Parathyroid adenoma (tissue), 2 donors: ENCODE measurements around the gene CELF3.

Source experiments
- H2AFZ ChIP-seq: fragments of 300-600 bp; sonication (generic); one replicate; pipeline ENCODE4 v1.7.0; 2017; ENCODE audit warnings: antibody characterized with exemption, mild to moderate bottlenecking
- H3K27ac ChIP-seq: fragments of 300-600 bp; sonication (generic); one replicate; pipeline ENCODE4 v1.7.0; 2017
- H3K27me3 ChIP-seq: fragments of 300-600 bp; sonication (generic); one replicate; pipeline ENCODE4 v1.7.0; 2017; ENCODE audit warnings: low read length; ENCODE audit not compliant: control insufficient read depth, insufficient read depth
- H3K36me3 ChIP-seq: fragments of 300-600 bp; sonication (generic); one replicate; pipeline ENCODE4 v1.7.0; 2017; ENCODE audit warnings: low read length; ENCODE audit not compliant: control insufficient read depth, insufficient read depth
- H3K4me1 ChIP-seq: fragments of 300-600 bp; sonication (generic); one replicate; pipeline ENCODE4 v1.7.0; 2017; ENCODE audit warnings: control low read depth
- H3K4me2 ChIP-seq: fragments of 300-600 bp; sonication (generic); one replicate; pipeline ENCODE4 v1.7.0; 2017; ENCODE audit warnings: low read length
- H3K4me3 ChIP-seq: fragments of 300-600 bp; sonication (generic); one replicate; pipeline ENCODE4 v1.7.0; 2017; ENCODE audit warnings: low read depth, low read length
- H3K79me2 ChIP-seq: fragments of 300-600 bp; sonication (generic); one replicate; pipeline ENCODE4 v1.7.0; 2017; ENCODE audit warnings: control low read depth
- H3K9ac ChIP-seq: fragments of 300-600 bp; sonication (generic); one replicate; pipeline ENCODE4 v1.7.0; 2017; ENCODE audit warnings: mild to moderate bottlenecking
- H3K9me3 ChIP-seq: fragments of 300-600 bp; sonication (generic); one replicate; pipeline ENCODE4 v1.7.0; 2017; ENCODE audit warnings: low read length; ENCODE audit not compliant: control insufficient read depth
- CTCF ChIP-seq: fragments of 300-600 bp; sonication (generic); IDR thresholded peaks from one replicate; pipeline ENCODE4 v1.7.0; 2017; ENCODE audit warnings: antibody characterized with exemption, mild to moderate bottlenecking
- donor health status: primary hyperparathyroidism.

The CELF3 gene

DNA sequence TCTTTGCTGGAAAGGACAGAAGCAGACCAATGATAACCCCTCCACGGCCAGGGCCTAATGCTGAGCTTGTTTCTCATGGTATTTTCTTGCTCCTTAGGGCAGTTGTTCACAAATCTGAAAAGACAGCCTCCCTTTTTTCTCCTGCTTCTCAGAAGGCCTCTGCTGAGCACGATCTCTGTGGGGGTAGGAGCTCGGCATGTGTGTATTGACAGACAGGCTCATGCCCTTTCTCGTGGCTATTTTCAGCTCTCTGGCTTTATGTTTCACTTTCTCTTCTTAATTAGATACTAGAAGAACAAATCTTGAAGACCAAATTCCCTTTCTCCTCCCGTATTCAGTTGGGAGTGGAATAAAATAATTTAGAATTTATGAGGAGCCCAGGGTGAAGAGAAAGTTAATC, 4.0 kb upstream of the CELF3 start:
- peak overlapping the region; percentile 58 for H3K27ac ChIP-seq
- no peaks in the 10 kb centered on the region for H3K36me3 ChIP-seq
- peak overlapping the region; percentile 37 for H3K4me2 ChIP-seq
- H3K4me1 ChIP-seq, result peaks cover 6% of the 10 kb centered on the region
- no peak overlapping the region for H3K4me3 ChIP-seq
- no peak overlapping the region for H3K9ac ChIP-seq
- TF ChIP-seq CTCF, result no peak
- H3K79me2 ChIP-seq, result no peaks in the 10 kb centered on the region
- H2AFZ ChIP-seq, result peak overlapping the region; percentile 72
- no peaks in the 10 kb centered on the region for H3K9me3 ChIP-seq
- no peaks in the 10 kb centered on the region for H3K27me3 ChIP-seq

DNA sequence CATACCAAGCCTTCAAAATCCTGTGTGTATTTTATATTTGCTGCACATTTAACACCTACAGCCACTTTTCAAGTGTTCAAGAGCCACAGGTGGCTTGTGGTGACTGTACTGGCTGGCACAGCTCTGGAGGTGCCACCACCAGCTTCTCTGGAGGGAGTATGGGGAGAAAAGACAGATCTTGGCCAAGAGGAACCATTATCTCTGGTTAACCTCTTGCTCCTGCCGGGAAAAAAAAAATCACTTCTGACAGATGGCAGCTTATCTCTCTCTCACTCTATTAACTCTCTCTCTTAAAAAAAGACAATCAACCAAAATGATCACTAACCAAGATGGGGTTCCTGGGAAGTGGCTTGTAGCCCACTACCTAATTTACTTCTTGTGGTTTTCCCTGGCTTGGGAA, 3.5 kb upstream of the CELF3 start:
- H3K4me3 ChIP-seq, result no peak overlapping the region
- no peaks in the 10 kb centered on the region for H3K36me3 ChIP-seq
- no peaks in the 10 kb centered on the region for H3K9me3 ChIP-seq
- no peak overlapping the region for H3K9ac ChIP-seq
- H3K27ac ChIP-seq, result peak overlapping the region; percentile 58
- no peak for TF ChIP-seq CTCF
- H2AFZ ChIP-seq, result peak overlapping the region; percentile 72
- H3K4me2 ChIP-seq, result peak overlapping the region; percentile 17
- H3K4me1 ChIP-seq, result peaks cover 6% of the 10 kb centered on the region
- H3K79me2 ChIP-seq, result no peaks in the 10 kb centered on the region
- H3K27me3 ChIP-seq, result no peaks in the 10 kb centered on the region

DNA sequence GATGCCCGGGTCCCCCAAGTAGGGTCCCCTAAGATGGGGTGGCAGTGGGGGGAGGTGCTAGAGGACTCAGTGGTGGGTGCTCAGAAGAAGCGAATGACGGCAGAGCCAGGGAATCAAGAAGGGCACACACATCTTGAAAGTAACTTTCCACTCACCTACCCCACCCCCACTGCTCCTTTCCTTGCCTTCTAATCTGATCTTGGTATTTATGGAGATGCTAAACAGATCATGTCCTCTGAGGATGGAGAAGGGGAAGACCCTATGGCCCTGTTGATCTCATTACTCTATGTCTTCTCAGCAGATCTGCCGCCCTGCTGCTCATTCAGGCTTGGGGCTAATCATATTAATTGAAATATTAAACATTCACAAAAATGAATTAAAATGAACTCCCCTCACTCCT, 2.1 kb upstream of the CELF3 start:
- no peaks in the 10 kb centered on the region for H3K36me3 ChIP-seq
- H3K4me3 ChIP-seq, result no peak overlapping the region
- peaks cover 6% of the 10 kb centered on the region for H3K4me1 ChIP-seq
- H2AFZ ChIP-seq, result peak overlapping the region; percentile 31
- no peak overlapping the region for H3K4me2 ChIP-seq
- H3K79me2 ChIP-seq, result no peaks in the 10 kb centered on the region
- no peak overlapping the region for H3K9ac ChIP-seq
- no peaks in the 10 kb centered on the region for H3K27me3 ChIP-seq
- no peaks in the 10 kb centered on the region for H3K9me3 ChIP-seq
- no peak for TF ChIP-seq CTCF
- peak overlapping the region; percentile 48 for H3K27ac ChIP-seq

- Histone ChIP-seq H3K4me2 (no peak overlapping the region), H2AFZ (peak overlapping the region; percentile 31), H3K27me3 (no peaks in the 10 kb centered on the region), H3K27ac (peak overlapping the region; percentile 48), H3K9ac (no peak overlapping the region), H3K9me3 (no peaks in the 10 kb centered on the region), H3K4me3 (no peak overlapping the region), H3K4me1 (peaks cover 6% of the 10 kb centered on the region), H3K36me3 (no peaks in the 10 kb centered on the region), H3K79me2 (no peaks in the 10 kb centered on the region)
- no peak for TF ChIP-seq CTCF
Observed at GRCh38 chr1:151718011-151718431, 1.4 kb upstream of the CELF3 start.

DNA sequence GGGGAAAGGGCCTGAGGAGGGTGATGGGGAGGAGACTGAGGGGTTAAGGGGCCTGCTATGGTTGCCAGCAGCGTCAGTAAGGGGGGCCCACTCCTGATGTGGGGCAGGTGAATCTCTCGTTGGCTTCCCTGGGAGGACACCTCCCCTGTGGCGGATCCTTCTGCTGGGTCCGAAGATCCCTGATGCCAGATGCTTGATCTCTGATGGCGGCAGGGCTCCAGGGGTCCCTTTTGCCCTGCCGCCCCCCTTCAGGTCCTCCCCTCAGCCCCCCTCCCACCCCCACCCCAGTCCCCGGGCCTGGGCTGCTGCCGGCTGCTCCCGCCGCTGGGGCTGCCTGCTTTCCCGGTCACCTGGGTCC, 219 bp downstream of the CELF3 start:
- TF ChIP-seq CTCF, result no peak
- Histone ChIP-seq H3K36me3 (no peaks in the 10 kb centered on the region), H3K27ac (peak overlapping the region; percentile 44), H3K27me3 (no peaks in the 10 kb centered on the region), H3K9ac (peak overlapping the region; percentile 19), H3K4me3 (no peak overlapping the region), H3K4me2 (no peak overlapping the region), H3K9me3 (no peaks in the 10 kb centered on the region), H2AFZ (peak overlapping the region; percentile 38), H3K4me1 (peaks cover 6% of the 10 kb centered on the region), H3K79me2 (no peaks in the 10 kb centered on the region)
